Activated CD4-positive, alpha-beta T cell treated with anti-CD3 and anti-CD28 coated beads, Interleukin-2, Interleukin-6, amounts not matched to agents 100 ng/mL and 50 ng/mL, durations not matched to agents 16 hours and 8 hours (primary cell): ENCODE data around the gene DISC1.
"Not testable (repeated sequence)": the region's sequence is repeated elsewhere in the genome, so short reads cannot be mapped to it uniquely, and the experiment has no call there.

Experiments used
- DNase-seq: peaks from one replicate; pipeline ENCODE4 v3.0.0-alpha.2; 2020

DISC1 gene

GRCh38 chr1:231779081-231779480, 152.5 kb downstream of the DISC1 start:
- DNase-seq = no peak

GRCh38 chr1:231781892-231782291, 155.3 kb downstream of the DISC1 start:
- no peak for DNase-seq

GRCh38 chr1:231785073-231785472, 158.5 kb downstream of the DISC1 start:
- DNase-seq = not testable (repeated sequence)

- no peak for DNase-seq
Measured at GRCh38 chr1:231786126-231786525, 159.5 kb downstream of the DISC1 start.

GRCh38 chr1:231792634-231793033, 166.0 kb downstream of the DISC1 start:
- DNase-seq = no peak

- no peak for DNase-seq
Measured at GRCh38 chr1:231793893-231794292, 167.3 kb downstream of the DISC1 start.

- no peak for DNase-seq
Measured at GRCh38 chr1:231796141-231796540, 169.6 kb downstream of the DISC1 start.

- DNase-seq = no peak
Measured at GRCh38 chr1:231799363-231799986, 172.9 kb downstream of the DISC1 start.

GRCh38 chr1:231800108-231800507, 173.5 kb downstream of the DISC1 start:
- DNase-seq = no peak

GRCh38 chr1:231801042-231801585, 174.5 kb downstream of the DISC1 start:
- no peak for DNase-seq

- no peak for DNase-seq
Measured at GRCh38 chr1:231803353-231803752, 176.8 kb downstream of the DISC1 start.

- peak; percentile 51 for DNase-seq
Measured at GRCh38 chr1:231806623-231807495, 180.3 kb downstream of the DISC1 start.

- DNase-seq = no peak
Measured at GRCh38 chr1:231807541-231807940, 181.0 kb downstream of the DISC1 start.

- DNase-seq = no peak
Measured at GRCh38 chr1:231808116-231808515, 181.5 kb downstream of the DISC1 start.

- DNase-seq = no peak
Measured at GRCh38 chr1:231808990-231809389, 182.4 kb downstream of the DISC1 start.

GRCh38 chr1:231810415-231810814, 183.8 kb downstream of the DISC1 start:
- no peak for DNase-seq

GRCh38 chr1:231814021-231814420, 187.4 kb downstream of the DISC1 start:
- DNase-seq = no peak

GRCh38 chr1:231814521-231814920, 187.9 kb downstream of the DISC1 start:
- no peak for DNase-seq

- no peak for DNase-seq
Measured at GRCh38 chr1:231817801-231818200, 191.2 kb downstream of the DISC1 start.

GRCh38 chr1:231818337-231818736, 191.7 kb downstream of the DISC1 start:
- DNase-seq = no peak

GRCh38 chr1:231821281-231821680, 194.7 kb downstream of the DISC1 start:
- DNase-seq = no peak

GRCh38 chr1:231822041-231822440, 195.5 kb downstream of the DISC1 start:
- DNase-seq = no peak

GRCh38 chr1:231826566-231826965, 200.0 kb downstream of the DISC1 start:
- DNase-seq = no peak
